GM18519 (cell line): Measurements from ENCODE around the gene MGRN1.

Source experiments
- ATAC-seq: cut with Tn5 transposase; IDR thresholded peaks from one replicate; pipeline ENCODE4 v1.9.1; 2021; ENCODE audit warnings: mild to moderate bottlenecking, moderate library complexity; ENCODE audit not compliant: unreplicated experiment, low FRiP score

Gene MGRN1

DNA sequence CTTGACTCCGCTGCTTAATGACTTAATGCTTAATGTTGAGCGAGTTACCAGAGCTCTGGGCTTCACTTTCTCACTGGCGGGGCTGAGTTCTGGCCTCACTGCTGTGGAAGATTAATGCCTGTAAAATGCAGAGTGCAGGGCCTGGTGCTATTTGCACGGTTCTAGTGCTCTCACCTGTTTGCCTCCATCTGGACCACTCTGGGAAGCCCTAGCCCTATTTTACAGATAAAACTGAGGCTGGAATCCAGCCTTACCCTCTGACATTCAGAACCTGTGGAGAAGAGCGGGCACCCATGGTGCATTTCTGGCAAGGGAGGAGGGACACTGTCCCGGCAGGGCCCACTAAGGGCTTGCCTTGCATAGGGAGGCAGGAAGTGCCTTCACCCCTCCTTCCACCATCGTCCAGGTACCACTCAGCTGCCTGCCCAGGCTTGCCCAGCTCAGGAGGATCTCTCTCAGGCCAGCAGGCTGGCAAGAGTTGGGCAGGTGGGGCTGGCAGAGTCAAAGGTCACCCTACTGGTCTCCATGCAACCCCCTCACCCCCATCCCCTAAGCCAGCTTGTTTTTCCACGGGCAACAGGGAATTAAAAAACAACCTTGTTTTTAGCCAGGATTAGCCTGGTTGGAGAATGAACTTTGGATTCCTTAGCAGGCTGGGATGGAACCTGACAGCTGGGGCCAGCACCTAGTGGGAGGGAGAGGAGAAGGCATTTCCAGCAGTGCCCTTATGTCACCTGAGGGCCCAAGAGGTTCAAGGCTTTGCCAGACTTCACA is 5.8 kb upstream of the MGRN1 start:
- no peak for ATAC-seq

DNA sequence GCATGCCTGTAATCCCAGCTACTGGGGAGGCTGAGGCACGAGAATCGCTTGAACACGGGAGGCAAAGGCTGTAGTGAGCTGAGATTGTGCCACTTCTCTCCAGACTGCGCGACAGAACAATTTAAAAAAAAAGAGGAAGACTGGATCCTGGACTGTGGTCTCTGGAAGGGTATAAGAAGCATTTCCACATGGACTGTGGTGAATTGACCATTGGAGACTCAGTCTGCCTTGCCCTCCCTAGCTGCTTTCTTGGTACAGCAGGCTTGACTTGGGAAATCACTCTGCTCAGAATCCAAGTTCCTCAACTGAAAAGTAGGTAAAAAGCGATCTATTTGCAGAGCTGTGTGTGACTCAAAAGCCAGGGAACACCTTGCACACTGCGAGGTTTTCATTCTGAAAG is 1.0 kb upstream of the MGRN1 start:
- ATAC-seq, result no peak

DNA sequence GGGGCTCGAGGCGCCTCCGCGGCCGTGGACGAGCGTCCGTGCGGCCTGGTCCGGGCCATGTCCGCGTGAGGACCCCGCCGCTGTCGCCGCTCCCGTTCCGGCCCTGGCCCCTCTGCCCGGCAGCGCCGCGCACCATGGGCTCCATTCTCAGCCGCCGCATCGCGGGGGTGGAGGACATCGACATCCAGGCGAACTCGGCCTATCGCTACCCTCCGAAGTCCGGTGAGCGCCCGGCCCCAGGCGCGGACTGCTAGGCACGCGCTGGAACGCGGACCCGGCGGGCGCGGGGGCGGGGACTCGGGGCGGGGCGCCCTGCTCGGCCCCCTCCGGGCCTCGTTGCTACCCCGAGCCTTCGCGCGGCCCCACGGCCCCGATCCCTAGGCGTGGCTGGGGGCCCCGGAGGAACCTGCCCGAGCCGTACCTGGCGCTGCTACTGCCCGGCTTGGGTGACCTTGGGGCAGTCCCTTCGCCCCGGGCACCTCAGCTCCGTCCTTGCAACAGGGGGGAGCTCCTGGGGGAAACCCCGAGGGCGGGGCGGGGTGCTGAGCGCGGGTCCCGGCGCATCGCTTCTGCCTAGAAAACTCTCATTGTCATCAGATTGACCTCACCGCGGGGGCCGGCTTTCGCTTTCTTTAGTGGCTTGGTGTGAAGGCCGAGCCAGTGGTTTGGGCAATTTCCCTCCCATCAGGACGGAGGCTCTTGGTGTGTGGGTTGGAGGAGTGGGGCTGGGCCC is 367 bp downstream of the MGRN1 start:
- ATAC-seq, result peak; percentile 42

DNA sequence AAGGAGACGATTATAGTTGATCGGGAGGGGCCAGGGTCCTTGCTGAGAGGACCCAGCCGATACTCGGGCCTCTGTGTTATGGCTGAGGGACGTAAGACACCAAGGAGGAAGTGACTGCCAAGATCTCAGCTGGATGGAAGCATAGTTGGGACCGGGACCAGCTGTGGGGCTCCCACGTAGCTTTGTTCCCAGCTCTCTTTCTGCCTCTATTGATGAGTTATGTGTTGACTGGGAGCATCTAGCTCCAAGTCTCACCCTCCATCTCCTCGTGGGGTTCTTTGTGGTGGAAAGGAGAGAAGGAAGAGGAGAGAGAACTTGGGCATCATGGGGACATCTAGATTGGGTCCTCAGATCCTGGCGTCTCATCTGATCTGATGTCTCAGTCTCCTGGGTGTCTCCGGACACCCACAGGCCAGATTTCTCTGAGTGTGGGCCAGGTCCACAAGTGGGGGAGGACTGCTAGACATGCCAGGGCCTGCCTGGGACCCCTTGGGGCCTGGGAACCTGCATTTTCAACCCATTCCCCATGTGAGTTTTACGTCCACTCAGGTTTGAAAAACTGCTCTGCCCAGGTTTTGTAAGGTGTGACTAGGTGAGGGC is 1.0 kb downstream of the MGRN1 start:
- ATAC-seq, result no peak

DNA sequence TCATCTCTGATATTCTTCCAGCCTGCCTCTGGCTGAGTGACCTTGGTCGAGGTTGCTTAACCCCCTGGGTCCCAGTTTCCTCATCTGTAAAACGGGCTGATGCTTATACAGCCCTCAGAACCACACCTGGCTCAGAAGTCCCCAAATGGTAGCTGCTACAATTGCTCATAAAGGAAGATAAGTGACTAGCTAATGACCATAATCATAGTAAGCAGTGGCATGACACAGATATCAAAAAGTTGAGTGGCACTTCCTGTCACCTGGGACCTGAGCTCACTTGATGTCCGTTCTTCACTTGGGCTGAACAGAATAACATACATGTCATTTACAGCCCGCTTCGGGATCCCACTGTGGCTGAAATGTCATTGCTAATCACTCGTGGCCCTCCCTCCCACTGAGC is 1.8 kb downstream of the MGRN1 start:
- ATAC-seq, result no peak

DNA sequence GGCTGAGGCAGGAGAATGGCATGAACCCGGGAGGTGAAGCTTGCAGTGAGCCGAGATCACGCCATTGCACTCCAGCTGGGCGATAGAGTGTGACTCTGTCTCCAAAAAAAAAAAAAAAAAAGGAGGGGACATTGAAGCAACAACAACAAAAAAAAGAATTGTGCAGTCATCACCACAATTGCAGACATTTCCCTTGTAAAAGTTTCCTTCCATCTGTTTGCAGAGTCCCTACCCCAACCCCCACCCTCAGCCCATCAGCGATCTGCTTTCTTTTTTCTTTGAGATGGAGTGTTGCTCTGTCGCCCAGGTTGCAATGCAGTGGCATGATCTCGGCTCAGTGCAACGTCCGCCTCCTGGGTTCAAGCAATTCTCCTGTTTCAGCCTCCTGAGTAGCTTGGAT is 3.7 kb downstream of the MGRN1 start:
- no peak for ATAC-seq

DNA sequence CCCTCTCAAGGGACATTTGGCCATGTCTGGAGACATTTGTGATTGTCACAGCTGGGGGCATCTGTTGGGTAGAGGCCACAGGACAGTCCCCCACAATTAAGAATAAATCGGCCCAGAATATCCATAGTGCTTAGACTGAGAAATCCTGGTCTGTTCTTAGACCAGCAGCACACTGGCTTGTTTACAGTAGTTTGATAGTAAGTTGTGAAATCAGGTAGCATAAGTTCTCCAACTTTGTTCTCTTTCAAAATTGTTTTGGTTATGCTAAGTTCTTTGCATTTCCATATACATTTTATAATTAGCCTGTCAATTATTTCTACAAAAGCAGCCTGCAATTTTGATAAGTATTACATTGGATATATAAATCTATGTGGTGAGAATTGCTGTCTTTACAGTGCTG is 6.8 kb downstream of the MGRN1 start:
- no peak for ATAC-seq

DNA sequence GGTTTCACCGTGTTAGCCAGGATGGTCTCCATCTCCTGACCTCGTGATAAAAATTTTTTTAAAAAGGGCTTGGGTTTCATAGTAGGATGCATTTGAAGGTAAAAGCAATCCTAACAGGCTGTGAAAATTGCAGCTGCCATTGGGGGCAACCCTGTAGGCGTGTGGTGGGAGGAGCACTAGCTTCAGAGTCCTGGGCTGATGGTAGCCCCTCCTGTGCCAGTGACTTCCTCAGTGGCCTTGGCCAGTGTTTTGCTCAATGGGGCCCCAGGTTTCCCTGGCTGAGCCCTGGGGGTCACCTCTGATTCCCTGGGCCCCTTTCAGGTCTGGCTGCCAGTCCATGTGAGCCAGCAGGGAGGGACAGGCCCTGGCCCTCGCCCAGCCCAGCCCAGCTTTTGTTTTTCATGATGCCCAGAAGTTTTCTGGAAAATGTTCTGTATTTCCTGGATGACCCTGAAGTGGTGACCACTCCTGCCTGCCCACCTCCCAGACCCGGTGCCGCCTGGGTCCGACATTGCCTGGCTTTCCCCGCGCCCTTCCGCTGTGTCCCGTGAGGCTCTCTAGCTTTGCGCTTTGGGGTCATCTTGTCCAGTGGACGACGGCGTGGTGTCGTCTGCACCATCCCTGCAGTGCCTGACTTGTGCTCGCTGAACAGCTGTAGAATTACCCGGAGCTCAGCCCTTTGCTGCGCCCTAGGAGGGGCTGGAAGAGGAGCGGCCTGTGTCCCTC is 9.4 kb downstream of the MGRN1 start:
- ATAC-seq, result no peak

DNA sequence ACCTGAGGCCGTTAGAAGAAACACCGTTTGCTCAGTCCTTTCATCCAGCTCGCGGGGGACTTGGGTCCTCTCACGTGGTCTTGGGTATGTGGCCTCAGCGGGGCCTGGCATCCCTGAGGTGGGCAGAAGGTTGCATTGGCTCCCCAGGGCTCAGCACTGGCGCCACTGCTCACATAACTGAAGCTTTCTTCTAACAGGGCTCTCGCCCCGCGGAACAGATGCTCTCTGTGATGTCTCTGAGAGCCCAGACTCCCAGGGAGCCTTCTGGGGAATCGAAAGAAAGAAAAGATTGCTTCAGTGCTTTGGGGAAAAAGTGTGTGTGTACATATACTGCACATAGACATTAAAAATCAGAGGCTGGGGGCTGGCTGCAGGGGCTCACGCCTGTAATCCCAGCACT is 10.1 kb downstream of the MGRN1 start:
- no peak for ATAC-seq

DNA sequence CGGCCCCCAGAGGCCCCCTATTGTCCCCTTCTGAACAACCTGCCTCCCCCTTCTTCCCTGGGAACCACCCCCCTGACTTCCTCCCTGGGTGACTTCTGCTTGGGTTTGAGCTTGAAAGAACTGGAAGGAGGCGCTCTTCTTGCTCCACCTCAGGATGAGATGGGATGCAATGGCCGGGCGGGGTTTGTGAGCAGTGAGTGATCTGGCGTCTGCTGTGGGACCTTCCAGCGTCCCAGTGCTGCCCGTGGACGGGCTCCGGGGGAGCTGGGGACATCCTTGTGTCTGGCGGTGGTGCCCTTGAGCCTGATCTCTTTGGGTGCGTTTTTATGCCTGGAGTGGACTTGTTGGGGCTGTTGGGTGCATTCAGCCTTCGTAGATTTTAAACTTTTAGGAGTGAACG is 11.6 kb downstream of the MGRN1 start:
- no peak for ATAC-seq

DNA sequence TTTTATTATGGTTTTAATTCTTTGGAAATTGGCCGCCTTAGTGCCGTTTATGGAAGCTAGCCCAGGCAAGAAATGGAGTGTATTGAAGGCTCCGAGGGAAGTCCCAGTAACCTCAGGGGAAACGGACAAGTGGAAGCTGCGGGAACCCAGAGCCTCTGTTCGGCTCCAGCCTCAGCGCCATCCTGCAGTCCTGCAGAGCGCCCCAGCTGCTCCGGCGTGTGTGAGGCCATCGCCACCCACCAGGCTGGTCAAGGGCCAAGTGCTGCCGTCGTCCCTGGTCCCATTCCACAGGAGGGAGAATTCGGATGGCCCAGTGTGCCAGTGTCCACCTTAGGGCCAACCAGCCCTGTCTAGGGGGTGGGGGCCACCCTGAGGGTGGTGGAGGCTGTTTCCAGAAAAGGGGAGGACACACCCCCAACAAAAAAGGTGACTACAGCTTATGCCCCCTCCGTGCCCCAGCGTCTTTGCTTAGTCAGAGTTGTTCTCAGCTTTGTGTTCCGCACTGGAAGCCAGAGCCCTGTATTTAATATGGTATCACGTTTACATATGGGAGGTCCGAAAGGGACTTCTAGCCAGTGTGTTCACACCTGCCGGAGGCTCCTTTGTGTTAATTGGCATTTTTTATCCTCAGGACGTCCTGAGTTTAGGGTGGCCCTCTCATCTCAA is 13.0 kb downstream of the MGRN1 start:
- no peak for ATAC-seq

DNA sequence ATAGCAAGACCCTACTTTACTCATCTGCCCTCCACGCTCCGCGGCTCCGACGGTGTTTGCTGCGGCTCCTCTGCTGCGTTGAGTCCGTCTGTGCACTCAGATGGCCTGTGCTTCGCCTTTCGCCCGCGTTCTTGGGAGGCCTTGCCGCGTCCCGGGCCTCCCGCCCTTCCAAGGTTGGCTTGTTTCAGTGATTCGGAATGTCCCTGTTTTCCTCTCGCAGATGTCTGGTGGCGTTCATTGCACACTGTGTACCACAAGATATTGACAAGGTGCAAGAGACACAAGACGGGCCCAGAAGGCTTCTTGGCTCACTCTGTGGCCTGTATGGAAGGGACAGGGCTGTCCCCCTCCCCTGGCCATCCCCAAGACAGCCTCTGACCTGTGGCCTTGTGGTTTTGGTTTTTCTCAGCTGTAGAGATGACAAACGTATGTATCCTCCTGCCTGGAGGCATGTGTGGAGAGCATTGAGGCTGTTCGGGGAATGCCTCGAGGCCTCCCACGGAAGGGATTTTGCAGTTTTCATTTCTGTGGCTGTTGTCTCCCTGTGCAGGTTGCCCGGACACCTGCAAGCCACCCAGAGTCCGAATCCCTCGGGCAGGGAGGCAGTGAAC is 15.4 kb downstream of the MGRN1 start:
- no peak for ATAC-seq

DNA sequence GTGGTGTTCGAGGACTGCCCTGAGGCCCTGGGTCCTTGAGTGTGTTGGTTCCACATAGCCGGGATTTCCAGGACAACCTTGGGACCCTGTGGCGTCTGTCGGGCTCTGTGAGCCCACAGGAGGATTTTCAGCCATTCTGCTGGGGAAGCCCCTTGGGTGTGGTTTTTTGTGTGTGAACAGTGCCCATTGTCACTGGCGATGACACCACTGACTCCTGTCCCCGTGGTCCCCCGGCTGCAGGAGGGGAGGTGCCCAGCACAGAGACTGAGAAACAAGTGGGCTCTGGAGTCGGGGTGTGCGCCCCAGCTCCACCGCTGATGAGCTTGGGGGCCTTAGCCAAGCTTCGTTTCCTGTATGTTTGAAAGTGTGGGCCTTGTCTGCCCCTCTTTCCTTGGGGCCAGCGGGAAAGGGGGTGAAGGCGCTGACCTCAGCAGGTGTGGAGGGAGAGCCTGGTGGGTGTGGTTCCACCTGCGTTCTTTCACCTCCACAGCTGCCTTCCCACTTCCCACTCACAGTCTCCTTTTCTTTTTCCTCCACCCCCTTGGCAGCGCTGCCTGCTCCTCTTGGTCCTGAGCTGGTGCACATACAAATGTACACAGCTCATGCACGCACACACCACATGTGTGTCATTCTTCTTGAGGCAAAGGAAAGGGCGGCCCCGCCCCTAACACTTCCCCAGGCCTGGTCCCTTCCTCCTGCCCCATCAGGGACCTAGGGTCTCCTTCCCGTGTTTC is 16.1 kb downstream of the MGRN1 start:
- no peak for ATAC-seq

DNA sequence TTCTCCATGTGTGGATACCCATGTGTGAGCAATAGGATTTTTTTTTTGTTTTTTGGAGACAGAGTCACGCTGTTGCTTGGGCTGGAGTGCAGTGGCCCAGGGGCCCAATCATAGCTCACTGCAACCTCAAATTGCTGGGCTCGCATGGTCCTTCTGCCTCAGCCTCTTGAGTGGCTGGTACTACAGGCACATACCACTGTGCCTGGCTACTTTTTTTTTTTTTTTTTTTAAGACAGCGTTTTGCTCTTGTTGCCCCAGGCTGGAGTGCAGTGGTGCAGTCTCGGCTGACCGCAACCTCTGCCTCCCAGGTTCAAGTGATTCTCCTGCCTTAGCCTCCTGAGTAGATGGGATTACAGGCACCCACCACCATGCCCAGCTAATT is 16.7 kb downstream of the MGRN1 start:
- no peak for ATAC-seq

DNA sequence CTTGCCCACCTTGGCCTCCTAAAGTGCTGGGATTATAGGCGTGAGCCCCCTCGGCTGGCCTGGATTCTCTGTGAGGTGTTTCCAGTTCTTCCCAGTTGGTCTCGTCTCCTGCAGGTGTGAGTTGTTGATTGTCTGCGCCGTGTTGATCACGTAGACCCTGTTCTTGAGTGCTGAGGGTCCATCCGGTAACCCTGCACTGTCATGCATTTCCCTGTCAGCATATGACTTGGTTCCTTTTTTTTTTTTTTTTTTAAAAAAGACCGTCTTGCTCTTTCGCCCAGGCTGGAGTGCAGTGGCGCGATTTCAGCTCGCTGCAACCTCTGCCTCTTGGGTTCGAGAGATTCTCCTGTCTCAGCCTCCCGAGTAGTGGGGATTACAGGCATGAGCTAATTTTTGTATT is 17.3 kb downstream of the MGRN1 start:
- ATAC-seq, result no peak

DNA sequence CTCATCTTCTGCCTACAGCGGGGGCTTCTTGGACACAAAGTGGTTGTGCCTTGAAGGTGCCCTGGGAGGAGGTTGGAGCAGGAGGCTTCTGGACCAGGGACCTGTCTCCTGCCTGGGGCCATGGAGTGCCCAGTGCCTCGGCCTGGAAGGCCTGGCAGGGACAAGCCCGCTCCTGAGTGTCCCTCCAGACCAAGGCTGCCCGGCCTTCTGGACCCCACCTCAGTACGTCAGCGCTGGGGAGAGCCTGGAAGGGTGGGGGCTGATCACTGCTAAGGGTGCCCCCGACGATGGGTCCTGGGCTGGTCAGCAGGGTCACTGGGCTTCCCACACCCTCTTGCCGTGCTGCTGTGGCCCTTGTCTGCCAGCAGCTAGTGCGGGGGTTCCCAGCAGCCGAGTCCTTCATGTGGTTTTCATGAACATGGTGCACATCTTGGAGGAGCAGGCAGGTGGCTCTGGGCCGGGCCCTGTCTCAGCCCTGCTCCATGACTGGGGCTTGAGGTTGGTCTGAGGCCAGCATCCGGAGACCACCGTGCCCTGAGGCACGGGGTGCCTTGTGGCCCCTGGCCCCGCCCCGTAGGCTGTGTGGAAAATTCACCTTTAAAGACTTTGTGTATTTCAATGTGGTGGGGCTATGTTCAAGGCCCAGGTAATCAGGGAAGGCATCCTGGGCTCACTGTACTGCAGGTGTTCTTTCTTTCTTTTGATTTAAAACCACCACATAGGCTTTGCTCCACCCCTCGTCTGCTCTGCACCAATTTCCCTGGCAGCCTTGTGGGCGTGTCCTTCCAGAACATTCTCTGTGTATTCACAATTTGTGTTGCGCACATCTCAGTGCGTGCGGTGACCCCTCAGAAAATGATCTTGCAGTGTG is 22.4 kb downstream of the MGRN1 start:
- no peak for ATAC-seq

DNA sequence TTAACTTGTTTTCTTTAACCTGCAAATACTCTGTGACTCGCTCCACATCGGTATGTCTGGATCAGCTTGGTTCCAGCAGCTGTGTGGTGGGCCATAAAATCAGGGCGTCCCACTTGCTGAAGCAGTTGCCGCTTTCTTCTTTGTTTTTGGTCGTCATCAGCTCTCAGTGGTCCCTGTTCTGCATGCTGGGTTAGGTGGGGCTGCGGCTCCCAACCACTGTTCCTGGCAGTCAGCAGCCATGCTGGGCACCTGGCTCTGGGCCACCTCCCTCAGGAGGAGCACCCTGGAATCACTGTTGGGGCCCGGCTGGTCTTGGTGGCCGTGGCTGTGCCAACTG is 23.0 kb downstream of the MGRN1 start:
- ATAC-seq, result no peak

DNA sequence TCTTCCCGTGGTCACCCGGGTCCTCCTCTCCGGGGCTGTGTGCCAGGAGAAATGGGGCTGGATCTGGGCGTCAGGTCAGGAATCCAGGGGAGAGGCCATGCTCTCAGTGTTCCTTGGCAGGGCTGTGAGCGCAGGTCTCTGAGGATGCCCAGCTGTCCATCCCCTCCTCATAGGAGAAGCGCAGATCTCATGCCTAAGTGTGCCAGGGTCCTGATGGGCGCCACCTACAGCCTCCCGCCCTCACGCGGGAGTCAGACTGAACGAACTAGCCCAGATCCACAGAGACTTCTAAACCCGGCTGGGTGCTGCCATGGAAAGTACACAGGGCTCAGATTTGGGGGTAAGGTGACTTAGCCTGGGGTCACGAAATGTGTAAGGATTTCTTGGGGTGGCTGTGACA is 24.3 kb downstream of the MGRN1 start:
- ATAC-seq, result no peak
